Body of pancreas (tissue), 4 donors: ENCODE results near the gene TMEM220.

Experiments
- POLR2A ChIP-seq, 3 donors: fragments of 450-650 bp; IDR thresholded peaks; one replicate each; pipeline ENCODE4 v1.6.1; 2016; ENCODE audit warnings: antibody characterized with exemption in 3 of 3, mild to moderate bottlenecking in 2 of 3
- TF ChIP-seq, protein P1 (sequence below), 7 experiments: fragments of 450-650 bp in 4 of 7; fragments of 200-600 bp in 3 of 7; sonication (generic) in 3 of 7; IDR thresholded peaks; one replicate each; pipeline ENCODE4 v1.5.1; 2016 to 2019; ENCODE audit warnings: antibody characterized with exemption in 7 of 7

GRCh38 chr17:10735251-10735650 is 5.4 kb upstream of the TMEM220 start:
- TF ChIP-seq, protein P1, sequence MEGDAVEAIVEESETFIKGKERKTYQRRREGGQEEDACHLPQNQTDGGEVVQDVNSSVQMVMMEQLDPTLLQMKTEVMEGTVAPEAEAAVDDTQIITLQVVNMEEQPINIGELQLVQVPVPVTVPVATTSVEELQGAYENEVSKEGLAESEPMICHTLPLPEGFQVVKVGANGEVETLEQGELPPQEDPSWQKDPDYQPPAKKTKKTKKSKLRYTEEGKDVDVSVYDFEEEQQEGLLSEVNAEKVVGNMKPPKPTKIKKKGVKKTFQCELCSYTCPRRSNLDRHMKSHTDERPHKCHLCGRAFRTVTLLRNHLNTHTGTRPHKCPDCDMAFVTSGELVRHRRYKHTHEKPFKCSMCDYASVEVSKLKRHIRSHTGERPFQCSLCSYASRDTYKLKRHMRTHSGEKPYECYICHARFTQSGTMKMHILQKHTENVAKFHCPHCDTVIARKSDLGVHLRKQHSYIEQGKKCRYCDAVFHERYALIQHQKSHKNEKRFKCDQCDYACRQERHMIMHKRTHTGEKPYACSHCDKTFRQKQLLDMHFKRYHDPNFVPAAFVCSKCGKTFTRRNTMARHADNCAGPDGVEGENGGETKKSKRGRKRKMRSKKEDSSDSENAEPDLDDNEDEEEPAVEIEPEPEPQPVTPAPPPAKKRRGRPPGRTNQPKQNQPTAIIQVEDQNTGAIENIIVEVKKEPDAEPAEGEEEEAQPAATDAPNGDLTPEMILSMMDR (IDR thresholded peaks at IDR 0.05) = no peak
- TF ChIP-seq POLR2A (IDR thresholded peaks at IDR 0.05) = no peak
